ENCODE data around the gene TTYH3. TPM values are rescaled to one million over a fixed set of nuclear protein-coding genes. Genes with fewer than 3 reads are reported as not detected.

Gene TTYH3
- total and polyA plus RNA-seq, 2 of the 13 experiments (the other 11 are each of a cell fraction or from before 2014, with no cell fraction given): 26.3 to 50.0 TPM

DNA sequence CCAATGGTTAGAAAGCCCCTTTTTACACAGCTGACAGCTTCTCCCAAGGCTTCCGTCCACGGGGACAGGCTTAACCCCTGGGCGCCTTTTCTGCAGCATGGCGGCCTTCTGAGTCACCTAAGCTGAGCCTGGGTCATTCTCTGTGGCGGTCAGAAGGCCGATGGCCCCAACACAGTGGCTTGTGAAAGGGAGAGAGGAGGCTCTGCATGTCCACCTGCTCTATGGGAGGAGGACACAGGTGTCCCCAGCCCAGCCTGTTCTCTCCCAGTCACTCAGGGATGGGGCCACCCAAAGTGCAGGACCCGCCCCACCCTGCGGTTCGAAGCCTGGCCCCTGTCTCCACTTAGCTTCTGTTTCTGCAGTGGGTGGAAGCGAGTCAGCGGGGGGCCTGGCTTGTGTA lies 20.4 kb upstream of the TTYH3 start:
- intact Hi-C loops (cut with micrococcal nuclease; ENCODE audit: unreplicated experiment): no loop called here
- Histone ChIP-seq H3K27me3 (ENCODE audit: control insufficient read depth in 1 of 2, insufficient read depth in 2 of 2, low read length in 2 of 2) (peaks cover 0 to 6% of the 10 kb centered on the region in 2 experiments; a peak in 1 of 5 replicates), H3K9ac (ENCODE audit: insufficient read depth, low read depth, low read length) (no peak overlapping the region), H4K20me1 (ENCODE audit: insufficient read depth, low read length) (no peaks in the 10 kb centered on the region), H3K79me2 (ENCODE audit: insufficient read depth, low read length) (no peaks in the 10 kb centered on the region), H3K9me3 (ENCODE audit: low read length) (no peaks in the 10 kb centered on the region), H3K36me3 (replicated peaks in 1 of 2; ENCODE audit: control insufficient read depth in 1 of 2, insufficient read depth in 2 of 2, low read length in 2 of 2) (no peaks in the 10 kb centered on the region), H3K4me2 (ENCODE audit: low read depth, low read length) (no peak overlapping the region), H3K4me1 (ENCODE audit: insufficient read depth, low read length) (peaks cover 66% of the 10 kb centered on the region), H2AFZ (ENCODE audit: low read length) (no peak overlapping the region), H3K27ac (ENCODE audit: extremely low read length, insufficient read depth, low read length) (no peak overlapping the region), H3K4me3 (replicated peaks in 1 of 3; ENCODE audit: insufficient read depth in 1 of 3, low read depth in 2 of 3, low read length in 3 of 3) (no peak overlapping the region)
- TF ChIP-seq, protein P1, sequence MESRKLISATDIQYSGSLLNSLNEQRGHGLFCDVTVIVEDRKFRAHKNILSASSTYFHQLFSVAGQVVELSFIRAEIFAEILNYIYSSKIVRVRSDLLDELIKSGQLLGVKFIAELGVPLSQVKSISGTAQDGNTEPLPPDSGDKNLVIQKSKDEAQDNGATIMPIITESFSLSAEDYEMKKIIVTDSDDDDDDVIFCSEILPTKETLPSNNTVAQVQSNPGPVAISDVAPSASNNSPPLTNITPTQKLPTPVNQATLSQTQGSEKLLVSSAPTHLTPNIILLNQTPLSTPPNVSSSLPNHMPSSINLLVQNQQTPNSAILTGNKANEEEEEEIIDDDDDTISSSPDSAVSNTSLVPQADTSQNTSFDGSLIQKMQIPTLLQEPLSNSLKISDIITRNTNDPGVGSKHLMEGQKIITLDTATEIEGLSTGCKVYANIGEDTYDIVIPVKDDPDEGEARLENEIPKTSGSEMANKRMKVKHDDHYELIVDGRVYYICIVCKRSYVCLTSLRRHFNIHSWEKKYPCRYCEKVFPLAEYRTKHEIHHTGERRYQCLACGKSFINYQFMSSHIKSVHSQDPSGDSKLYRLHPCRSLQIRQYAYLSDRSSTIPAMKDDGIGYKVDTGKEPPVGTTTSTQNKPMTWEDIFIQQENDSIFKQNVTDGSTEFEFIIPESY (CRISPR knock-in tag; IDR thresholded peaks at IDR 0.05): peak; percentile 94
- TF ChIP-seq, protein P2, sequence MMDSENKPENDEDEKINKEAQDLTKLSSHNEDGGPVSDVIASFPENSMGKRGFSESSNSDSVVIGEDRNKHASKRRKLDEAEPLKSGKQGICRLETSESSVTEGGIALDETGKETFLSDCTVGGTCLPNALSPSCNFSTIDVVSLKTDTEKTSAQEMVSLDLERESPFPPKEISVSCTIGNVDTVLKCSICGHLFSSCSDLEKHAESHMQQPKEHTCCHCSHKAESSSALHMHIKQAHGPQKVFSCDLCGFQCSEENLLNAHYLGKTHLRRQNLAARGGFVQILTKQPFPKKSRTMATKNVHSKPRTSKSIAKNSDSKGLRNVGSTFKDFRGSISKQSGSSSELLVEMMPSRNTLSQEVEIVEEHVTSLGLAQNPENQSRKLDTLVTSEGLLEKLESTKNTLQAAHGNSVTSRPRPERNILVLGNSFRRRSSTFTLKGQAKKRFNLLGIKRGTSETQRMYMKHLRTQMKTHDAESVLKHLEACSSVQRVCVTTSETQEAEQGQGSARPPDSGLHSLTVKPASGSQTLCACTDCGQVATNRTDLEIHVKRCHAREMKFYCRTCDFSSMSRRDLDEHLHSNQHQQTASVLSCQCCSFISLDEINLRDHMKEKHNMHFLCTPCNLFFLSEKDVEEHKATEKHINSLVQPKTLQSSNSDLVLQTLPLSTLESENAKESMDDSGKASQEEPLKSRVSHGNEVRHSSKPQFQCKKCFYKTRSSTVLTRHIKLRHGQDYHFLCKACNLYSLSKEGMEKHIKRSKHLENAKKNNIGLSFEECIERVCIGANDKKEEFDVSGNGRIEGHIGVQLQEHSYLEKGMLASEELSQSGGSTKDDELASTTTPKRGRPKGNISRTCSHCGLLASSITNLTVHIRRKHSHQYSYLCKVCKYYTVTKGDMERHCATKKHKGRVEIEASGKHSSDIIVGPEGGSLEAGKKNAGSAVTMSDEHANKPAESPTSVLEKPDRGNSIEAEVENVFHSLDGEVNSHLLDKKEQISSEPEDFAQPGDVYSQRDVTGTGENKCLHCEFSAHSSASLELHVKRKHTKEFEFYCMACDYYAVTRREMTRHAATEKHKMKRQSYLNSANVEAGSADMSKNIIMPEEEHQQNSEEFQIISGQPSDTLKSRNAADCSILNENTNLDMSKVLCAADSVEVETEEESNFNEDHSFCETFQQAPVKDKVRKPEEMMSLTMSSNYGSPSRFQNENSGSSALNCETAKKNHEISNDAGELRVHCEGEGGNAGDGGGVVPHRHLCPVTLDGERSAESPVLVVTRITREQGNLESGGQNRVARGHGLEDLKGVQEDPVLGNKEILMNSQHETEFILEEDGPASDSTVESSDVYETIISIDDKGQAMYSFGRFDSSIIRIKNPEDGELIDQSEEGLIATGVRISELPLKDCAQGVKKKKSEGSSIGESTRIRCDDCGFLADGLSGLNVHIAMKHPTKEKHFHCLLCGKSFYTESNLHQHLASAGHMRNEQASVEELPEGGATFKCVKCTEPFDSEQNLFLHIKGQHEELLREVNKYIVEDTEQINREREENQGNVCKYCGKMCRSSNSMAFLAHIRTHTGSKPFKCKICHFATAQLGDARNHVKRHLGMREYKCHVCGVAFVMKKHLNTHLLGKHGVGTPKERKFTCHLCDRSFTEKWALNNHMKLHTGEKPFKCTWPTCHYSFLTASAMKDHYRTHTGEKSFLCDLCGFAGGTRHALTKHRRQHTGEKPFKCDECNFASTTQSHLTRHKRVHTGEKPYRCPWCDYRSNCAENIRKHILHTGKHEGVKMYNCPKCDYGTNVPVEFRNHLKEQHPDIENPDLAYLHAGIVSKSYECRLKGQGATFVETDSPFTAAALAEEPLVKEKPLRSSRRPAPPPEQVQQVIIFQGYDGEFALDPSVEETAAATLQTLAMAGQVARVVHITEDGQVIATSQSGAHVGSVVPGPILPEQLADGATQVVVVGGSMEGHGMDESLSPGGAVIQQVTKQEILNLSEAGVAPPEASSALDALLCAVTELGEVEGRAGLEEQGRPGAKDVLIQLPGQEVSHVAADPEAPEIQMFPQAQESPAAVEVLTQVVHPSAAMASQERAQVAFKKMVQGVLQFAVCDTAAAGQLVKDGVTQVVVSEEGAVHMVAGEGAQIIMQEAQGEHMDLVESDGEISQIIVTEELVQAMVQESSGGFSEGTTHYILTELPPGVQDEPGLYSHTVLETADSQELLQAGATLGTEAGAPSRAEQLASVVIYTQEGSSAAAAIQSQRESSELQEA (CRISPR knock-in tag; IDR thresholded peaks at IDR 0.05; ENCODE audit: not compliant biosample characterization): no peak
- TF ChIP-seq KLF9 (CRISPR knock-in tag; IDR thresholded peaks at IDR 0.05; ENCODE audit: low read depth) (no peak), RFX5 (IDR thresholded peaks at IDR 0.05; ENCODE audit: low read depth, low read length) (no peak), ZFY (CRISPR knock-in tag; IDR thresholded peaks at IDR 0.05) (no peak)
- TF ChIP-seq, protein P3, sequence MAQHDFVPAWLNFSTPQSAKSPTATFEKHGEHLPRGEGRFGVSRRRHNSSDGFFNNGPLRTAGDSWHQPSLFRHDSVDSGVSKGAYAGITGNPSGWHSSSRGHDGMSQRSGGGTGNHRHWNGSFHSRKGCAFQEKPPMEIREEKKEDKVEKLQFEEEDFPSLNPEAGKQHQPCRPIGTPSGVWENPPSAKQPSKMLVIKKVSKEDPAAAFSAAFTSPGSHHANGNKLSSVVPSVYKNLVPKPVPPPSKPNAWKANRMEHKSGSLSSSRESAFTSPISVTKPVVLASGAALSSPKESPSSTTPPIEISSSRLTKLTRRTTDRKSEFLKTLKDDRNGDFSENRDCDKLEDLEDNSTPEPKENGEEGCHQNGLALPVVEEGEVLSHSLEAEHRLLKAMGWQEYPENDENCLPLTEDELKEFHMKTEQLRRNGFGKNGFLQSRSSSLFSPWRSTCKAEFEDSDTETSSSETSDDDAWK (CRISPR knock-in tag; IDR thresholded peaks at IDR 0.05): no peak
- TF ChIP-seq, protein P4, sequence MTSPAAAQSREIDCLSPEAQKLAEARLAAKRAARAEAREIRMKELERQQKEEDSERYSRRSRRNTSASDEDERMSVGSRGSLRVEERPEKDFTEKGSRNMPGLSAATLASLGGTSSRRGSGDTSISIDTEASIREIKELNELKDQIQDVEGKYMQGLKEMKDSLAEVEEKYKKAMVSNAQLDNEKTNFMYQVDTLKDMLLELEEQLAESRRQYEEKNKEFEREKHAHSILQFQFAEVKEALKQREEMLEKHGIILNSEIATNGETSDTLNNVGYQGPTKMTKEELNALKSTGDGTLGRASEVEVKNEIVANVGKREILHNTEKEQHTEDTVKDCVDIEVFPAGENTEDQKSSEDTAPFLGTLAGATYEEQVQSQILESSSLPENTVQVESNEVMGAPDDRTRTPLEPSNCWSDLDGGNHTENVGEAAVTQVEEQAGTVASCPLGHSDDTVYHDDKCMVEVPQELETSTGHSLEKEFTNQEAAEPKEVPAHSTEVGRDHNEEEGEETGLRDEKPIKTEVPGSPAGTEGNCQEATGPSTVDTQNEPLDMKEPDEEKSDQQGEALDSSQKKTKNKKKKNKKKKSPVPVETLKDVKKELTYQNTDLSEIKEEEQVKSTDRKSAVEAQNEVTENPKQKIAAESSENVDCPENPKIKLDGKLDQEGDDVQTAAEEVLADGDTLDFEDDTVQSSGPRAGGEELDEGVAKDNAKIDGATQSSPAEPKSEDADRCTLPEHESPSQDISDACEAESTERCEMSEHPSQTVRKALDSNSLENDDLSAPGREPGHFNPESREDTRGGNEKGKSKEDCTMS (CRISPR knock-in tag; conservative IDR thresholded peaks at IDR 0.05): no peak
- TF ChIP-seq, protein P5, sequence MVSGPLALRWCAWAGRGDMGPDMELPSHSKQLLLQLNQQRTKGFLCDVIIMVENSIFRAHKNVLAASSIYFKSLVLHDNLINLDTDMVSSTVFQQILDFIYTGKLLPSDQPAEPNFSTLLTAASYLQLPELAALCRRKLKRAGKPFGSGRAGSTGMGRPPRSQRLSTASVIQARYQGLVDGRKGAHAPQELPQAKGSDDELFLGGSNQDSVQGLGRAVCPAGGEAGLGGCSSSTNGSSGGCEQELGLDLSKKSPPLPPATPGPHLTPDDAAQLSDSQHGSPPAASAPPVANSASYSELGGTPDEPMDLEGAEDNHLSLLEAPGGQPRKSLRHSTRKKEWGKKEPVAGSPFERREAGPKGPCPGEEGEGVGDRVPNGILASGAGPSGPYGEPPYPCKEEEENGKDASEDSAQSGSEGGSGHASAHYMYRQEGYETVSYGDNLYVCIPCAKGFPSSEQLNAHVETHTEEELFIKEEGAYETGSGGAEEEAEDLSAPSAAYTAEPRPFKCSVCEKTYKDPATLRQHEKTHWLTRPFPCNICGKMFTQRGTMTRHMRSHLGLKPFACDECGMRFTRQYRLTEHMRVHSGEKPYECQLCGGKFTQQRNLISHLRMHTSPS (CRISPR knock-in tag; IDR thresholded peaks at IDR 0.05; ENCODE audit: low read depth): no peak
- FAIRE-seq: no peak
- ATAC-seq: no peak; the same call in 2 of the 3 replicates
- BruUV-seq (replicated peaks): no TSS peak
- 50% methylated on average over 5 of the region's 11 CpGs for WGBS (ENCODE audit: low lambda C conversion rate)
- ChIA-PET POLR2A (interaction anchor here (1.7 to 3.7 kb wide), 2 partner anchors 11 to 20 kb away, joined by 5 to 29 read pairs; partner anchors contain the start of gene TTYH3), CTCF (ENCODE audit: low intra/inter-chr PET ratio, low total read pairs) (no interaction called here)
- in situ Hi-C loops (cut with HindIII; ENCODE audit: extremely low pct_ligation_motif_present, low pct_unique_long_range_greater_than_20kb): no loop called here
- DNase-seq (ENCODE audit: low spot score): no peak

Data from HepG2 (cell line).